ENCODE measurements around the gene IL17B. TPM values are rescaled to one million over a fixed set of nuclear protein-coding genes. Genes with fewer than 3 reads are reported as not detected.
A peak's percentile ranks its signal among the peaks of the same experiment; 100 is the strongest.

The IL17B gene
- total and polyA plus RNA-seq, 3 donors from 2014 or later, result 4.7 to 12.4 (median 5.0) TPM

DNA sequence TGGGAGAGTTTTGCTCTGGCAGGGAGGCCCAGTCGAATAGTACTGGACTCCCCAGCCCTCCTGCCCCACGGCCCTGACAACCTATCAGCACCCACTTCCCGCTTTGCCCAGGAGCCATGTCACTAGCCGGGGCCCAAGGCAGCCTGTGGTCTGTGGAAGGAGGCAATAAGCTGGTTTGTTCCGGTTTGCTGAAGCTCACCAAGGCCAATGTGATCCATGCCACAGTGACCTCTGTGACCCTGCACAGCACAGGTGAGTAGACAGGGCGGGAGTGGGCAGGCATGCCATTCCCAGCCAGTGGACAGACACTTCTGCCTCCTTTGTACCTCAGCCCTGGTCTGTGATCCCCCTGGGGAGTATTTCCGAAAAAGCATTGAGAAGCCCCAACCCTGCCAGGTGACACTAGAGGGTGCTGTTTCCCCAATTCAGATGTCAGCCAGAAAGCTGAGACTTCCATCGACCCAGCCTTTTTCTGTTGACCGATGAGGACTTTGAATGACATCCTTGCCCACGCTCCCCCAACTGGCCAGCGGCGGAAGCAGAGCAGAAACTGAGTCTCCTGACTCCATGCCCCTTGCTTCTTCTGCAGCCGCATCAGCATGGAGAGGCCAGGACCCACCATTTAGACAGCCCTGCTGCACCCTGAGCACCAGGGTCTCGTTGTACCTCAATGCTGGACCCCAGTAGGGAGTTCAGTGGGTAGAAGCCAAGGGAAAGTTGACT, 11.7 kb downstream of the IL17B start:
- intact Hi-C loops (cut with DNase I; ENCODE audit: low total_unique reads), result no loop called here
- TF ChIP-seq CTCF (IDR thresholded peaks at IDR 0.05) (peak; percentile 30 to 78 (median 70)), POLR2A (IDR thresholded peaks at IDR 0.05) (no peak)
- H3K27ac ChIP-seq, result no peak overlapping the region

DNA sequence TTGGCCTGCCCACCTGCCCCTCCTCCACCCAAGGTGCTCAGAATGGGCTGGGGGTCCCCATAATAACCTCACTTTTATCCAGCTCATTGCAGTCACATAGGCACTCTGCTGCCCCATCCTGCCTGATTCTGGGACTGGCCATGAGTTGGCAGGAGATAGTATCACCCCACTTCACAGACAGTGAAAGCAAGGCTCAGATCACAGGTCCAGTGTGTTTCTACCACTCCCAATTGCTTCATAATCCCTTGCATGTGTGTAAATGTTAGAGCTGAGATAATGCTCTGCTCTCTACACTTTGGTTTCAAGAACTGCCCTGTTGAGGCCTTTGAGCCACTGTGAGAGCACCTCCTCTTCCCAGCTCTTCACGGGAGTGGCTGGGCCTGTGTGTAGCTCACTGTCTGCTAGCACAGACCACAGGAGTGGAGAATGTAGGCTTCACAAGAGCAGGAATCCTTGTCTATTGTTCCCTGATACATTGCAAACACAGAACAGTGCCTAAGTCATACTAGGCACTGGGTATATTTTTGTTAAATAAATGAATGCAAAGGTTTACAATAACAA, 12.8 kb downstream of the IL17B start:
- no peak overlapping the region for H3K27ac ChIP-seq
- DNase-seq, result no peak
- WGBS, 2 donors, result 67 to 100% methylated on average over 1 of the region's 1 CpG
- intact Hi-C loops (cut with DNase I; ENCODE audit: low total_unique reads), result no loop called here
- no peak overlapping the region for H3K4me3 ChIP-seq
- H3K4me1 ChIP-seq, result peaks cover 8% of the 10 kb centered on the region
- no peaks in the 10 kb centered on the region for H3K36me3 ChIP-seq (ENCODE audit: low read depth, missing control alignments)
- no peaks in the 10 kb centered on the region for H3K27me3 ChIP-seq
- TF ChIP-seq CTCF (IDR thresholded peaks at IDR 0.05), result no peak
- TF ChIP-seq POLR2A (IDR thresholded peaks at IDR 0.05), result no peak
- H3K9me3 ChIP-seq, result no peaks in the 10 kb centered on the region

More for the DNA sequence above, 11.7 kb downstream of the IL17B start:
- Histone ChIP-seq H3K36me3 (ENCODE audit: low read depth, missing control alignments) (no peaks in the 10 kb centered on the region), H3K4me1 (peaks cover 12% of the 10 kb centered on the region), H3K9me3 (no peaks in the 10 kb centered on the region), H3K4me3 (no peak overlapping the region), H3K27me3 (no peaks in the 10 kb centered on the region)
- WGBS, 2 donors, result 30 to 43% methylated on average over 9 to 14 of the region's 14 CpGs
- DNase-seq, result peak; percentile 81

DNA sequence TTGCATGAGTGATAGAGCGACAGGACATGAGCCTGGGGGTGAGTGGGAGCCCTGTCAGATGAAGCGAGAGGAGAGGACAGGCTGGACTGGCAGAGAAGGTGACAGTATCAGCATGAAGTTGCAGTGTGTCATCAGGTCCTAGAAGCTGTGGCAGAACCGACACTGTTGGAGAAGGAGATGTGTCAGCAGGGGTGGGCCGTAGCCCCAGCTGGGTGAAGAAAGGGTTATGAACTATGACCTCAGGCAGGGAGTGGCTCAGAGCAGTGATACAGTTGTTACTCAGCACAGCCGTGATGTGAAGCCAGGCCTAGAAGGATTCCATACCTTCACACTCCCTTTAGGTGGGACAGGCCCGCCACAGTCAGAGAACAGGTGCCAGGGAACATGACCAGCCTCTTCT, 13.7 kb downstream of the IL17B start:
- no peak for DNase-seq
- Histone ChIP-seq H3K27me3 (no peaks in the 10 kb centered on the region), H3K4me1 (peaks cover 8% of the 10 kb centered on the region), H3K36me3 (ENCODE audit: low read depth, missing control alignments) (no peaks in the 10 kb centered on the region), H3K4me3 (no peak overlapping the region), H3K27ac (no peak overlapping the region), H3K9me3 (no peaks in the 10 kb centered on the region)
- TF ChIP-seq POLR2A (IDR thresholded peaks at IDR 0.05) (no peak), CTCF (IDR thresholded peaks at IDR 0.05) (no peak)
- intact Hi-C loops (cut with DNase I; ENCODE audit: low total_unique reads), result no loop called here
- WGBS, 2 donors, result 88 to 92% methylated on average over 6 of the region's 6 CpGs

DNA sequence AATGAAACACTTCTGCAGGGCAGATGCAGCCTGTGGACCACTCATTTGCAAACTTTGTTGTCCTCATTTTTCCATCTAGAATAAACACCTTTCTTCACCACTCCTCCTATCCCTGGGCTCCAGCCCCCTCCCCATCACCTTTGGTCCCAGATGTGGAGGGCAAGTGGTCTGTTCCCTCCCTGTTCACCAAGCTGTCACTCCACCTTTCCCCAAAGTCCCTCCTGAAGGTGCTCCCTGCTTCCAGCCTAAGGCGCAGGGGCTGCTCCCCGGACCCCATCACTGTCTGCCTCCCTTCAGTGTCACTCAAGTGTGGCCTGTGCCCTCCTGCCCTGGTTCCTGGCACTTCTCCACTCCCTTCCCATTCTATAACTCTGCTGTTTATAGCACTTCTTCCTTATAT, 14.4 kb downstream of the IL17B start:
- intact Hi-C loops (cut with DNase I; ENCODE audit: low total_unique reads), result no loop called here

More for the DNA sequence above, 14.4 kb downstream of the IL17B start:
- no peak overlapping the region for H3K4me3 ChIP-seq
- no peak for DNase-seq
- H3K4me1 ChIP-seq, result peaks cover 8% of the 10 kb centered on the region
- TF ChIP-seq POLR2A (IDR thresholded peaks at IDR 0.05) (no peak), CTCF (IDR thresholded peaks at IDR 0.05) (no peak)
- no peaks in the 10 kb centered on the region for H3K27me3 ChIP-seq
- H3K36me3 ChIP-seq (ENCODE audit: low read depth, missing control alignments), result no peaks in the 10 kb centered on the region
- 95 to 96% methylated on average over 2 of the region's 2 CpGs for WGBS, 2 donors
- no peaks in the 10 kb centered on the region for H3K9me3 ChIP-seq
- no peak overlapping the region for H3K27ac ChIP-seq
